Stomach (tissue), 4 donors: ENCODE data around the gene PCDHGA9.

Experiments used
- EP300 ChIP-seq: sonication (generic); formaldehyde crosslinking; IDR thresholded peaks from one replicate; pipeline ENCODE4 v1.6.1; 2017; ENCODE audit warnings: antibody characterized with exemption
- POLR2A ChIP-seq, 4 donors: fragments of 450-650 bp; IDR thresholded peaks; one replicate each; pipeline ENCODE4 v1.6.1; 2016; ENCODE audit warnings: antibody characterized with exemption in 4 of 4, control low read depth in 2 of 4, mild to moderate bottlenecking in 1 of 4, moderate library complexity in 1 of 4
- POLR2AphosphoS5 ChIP-seq, 3 donors: sonication (generic); formaldehyde crosslinking; IDR thresholded peaks; one replicate each; pipeline ENCODE4 v1.6.1; 2016; ENCODE audit warnings: antibody characterized with exemption in 3 of 3
- TF ChIP-seq, protein P1 (sequence below), 7 experiments: fragments of 450-650 bp in 4 of 7; fragments of 200-600 bp in 3 of 7; sonication (generic) in 3 of 7; IDR thresholded peaks; one replicate each; pipeline ENCODE4 v1.5.1; 2016 to 2019; ENCODE audit warnings: antibody characterized with exemption in 7 of 7, control low read depth in 2 of 7, mild to moderate bottlenecking in 1 of 7

GRCh38 chr5:141399555-141400258 is 2.9 kb upstream of the PCDHGA9 start:
- TF ChIP-seq, protein P1, sequence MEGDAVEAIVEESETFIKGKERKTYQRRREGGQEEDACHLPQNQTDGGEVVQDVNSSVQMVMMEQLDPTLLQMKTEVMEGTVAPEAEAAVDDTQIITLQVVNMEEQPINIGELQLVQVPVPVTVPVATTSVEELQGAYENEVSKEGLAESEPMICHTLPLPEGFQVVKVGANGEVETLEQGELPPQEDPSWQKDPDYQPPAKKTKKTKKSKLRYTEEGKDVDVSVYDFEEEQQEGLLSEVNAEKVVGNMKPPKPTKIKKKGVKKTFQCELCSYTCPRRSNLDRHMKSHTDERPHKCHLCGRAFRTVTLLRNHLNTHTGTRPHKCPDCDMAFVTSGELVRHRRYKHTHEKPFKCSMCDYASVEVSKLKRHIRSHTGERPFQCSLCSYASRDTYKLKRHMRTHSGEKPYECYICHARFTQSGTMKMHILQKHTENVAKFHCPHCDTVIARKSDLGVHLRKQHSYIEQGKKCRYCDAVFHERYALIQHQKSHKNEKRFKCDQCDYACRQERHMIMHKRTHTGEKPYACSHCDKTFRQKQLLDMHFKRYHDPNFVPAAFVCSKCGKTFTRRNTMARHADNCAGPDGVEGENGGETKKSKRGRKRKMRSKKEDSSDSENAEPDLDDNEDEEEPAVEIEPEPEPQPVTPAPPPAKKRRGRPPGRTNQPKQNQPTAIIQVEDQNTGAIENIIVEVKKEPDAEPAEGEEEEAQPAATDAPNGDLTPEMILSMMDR (IDR thresholded peaks at IDR 0.05), result no peak
- TF ChIP-seq POLR2A (IDR thresholded peaks at IDR 0.05), result no peak
- TF ChIP-seq POLR2AphosphoS5 (IDR thresholded peaks at IDR 0.05), result no peak
- TF ChIP-seq EP300, result no peak
